Activated T-helper 2 cell treated with anti-CD3 and anti-CD28 coated beads, Interferon-gamma antibody, Interleukin-2, Interleukin-4, amounts not matched to agents 10 μg/mL and 5 μg/mL and 100 μg/mL, durations not matched to agents 14 hours and 24 hours and 36 hours (primary cell): Measurements from ENCODE around the gene MAP2. TPM values are rescaled to one million over a fixed set of nuclear protein-coding genes. Genes with fewer than 3 reads are reported as not detected.

Source experiments
- DNase-seq: peaks from one replicate; pipeline ENCODE4 v3.0.0; 2021; ENCODE audit warnings: low spot score
- H3K27ac Mint-ChIP-seq: one replicate; pipeline ENCODE4 v1.8.0; 2021; ENCODE audit warnings: mixed read lengths
- H3K27me3 Mint-ChIP-seq: one replicate; pipeline ENCODE4 v1.8.0; 2021; ENCODE audit warnings: low read depth, mixed read lengths
- H3K36me3 Mint-ChIP-seq: one replicate; pipeline ENCODE4 v1.8.0; 2021; ENCODE audit warnings: low read depth, mixed read lengths
- H3K4me1 Mint-ChIP-seq: one replicate; pipeline ENCODE4 v1.8.0; 2021; ENCODE audit warnings: low read depth, mixed read lengths
- H3K4me3 Mint-ChIP-seq: one replicate; pipeline ENCODE4 v1.8.0; 2021; ENCODE audit warnings: low read depth, mild to moderate bottlenecking, moderate library complexity, mixed read lengths
- H3K9me3 Mint-ChIP-seq: one replicate; pipeline ENCODE4 v1.8.0; 2021; ENCODE audit warnings: mixed read lengths
- intact Hi-C: fragments of 100-400 bp; cut with micrococcal nuclease; formaldehyde crosslinking; loops from one replicate; pipeline ENCODE4 v1.15.1; 2023
- total RNA-seq: library from RNA; stranded (reverse); gene quantifications from 2 replicates; pipeline ENCODE4 v1.2.3, GENCODE V29; 2022

The MAP2 gene
- total RNA-seq, 1 donor from 2014 or later: not detected

DNA sequence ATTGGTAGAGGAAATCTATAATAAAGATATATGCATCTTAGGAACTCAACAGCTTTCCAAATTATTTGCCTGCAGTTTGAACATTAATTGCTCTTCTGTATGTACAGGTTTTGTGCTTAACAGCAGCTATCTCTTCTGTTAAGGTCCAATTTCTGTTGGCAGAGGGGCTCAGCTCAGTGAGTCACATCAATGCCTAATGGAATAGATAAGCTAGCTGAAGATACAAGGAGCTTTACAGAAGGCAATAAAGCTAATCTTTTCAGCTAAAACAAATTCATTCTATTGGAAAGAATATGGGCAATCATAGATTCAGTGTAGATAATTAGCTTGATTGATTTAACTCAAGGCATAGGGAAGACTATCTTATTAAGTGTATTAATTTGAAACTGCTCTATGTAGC is 289.4 kb downstream of the MAP2 start:
- no peaks in the 10 kb centered on the region for H3K36me3 Mint-ChIP-seq
- intact Hi-C loops: no loop called here
- DNase-seq: no peak
- H3K27me3 Mint-ChIP-seq: no peaks in the 10 kb centered on the region
- H3K4me3 Mint-ChIP-seq: no peak overlapping the region
- no peaks in the 10 kb centered on the region for H3K9me3 Mint-ChIP-seq
- no peaks in the 10 kb centered on the region for H3K4me1 Mint-ChIP-seq
- no peak overlapping the region for H3K27ac Mint-ChIP-seq

DNA sequence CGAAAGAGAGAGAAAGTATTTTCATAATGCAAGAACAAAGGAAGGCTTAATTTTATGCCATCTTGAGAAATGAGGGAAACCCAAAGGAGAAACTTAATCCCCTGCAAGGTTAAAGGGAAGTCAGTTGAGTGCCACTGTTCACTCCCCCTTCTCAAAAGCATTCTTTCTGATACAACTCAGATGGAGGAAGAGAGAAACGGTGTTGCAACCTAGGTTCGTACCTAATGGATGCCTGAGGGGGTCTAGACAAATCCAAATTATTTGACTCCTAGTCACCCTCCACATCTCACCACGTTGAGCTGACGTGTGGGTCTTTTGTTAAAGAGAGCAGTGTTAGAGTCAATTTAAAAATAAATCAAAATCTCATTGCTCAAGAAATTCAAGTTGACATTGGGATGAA is 295.2 kb downstream of the MAP2 start:
- no peaks in the 10 kb centered on the region for H3K27me3 Mint-ChIP-seq
- no peak overlapping the region for H3K27ac Mint-ChIP-seq
- H3K9me3 Mint-ChIP-seq: no peaks in the 10 kb centered on the region
- no peaks in the 10 kb centered on the region for H3K4me1 Mint-ChIP-seq
- no peaks in the 10 kb centered on the region for H3K36me3 Mint-ChIP-seq
- H3K4me3 Mint-ChIP-seq: no peak overlapping the region
- intact Hi-C loops: no loop called here
- DNase-seq: no peak

DNA sequence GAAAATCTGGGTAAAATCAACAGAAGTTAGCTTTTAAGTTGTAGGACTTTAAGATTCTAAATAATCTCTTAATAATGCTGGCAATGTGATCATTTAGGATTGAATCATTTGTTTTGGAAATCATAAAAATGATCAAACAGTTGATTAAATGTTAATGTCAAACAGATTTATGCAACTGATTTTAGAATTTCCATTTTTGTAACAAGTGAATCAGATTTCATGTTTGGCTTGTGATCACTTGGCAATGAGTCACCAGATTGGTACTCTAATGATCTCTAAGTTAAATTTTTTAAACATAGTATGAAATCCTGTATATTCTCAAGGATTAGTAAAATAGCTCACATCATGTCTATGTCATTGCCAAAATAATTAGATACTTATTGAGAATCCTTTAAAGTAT is 297.6 kb downstream of the MAP2 start:
- Mint-ChIP-seq H3K36me3 (no peaks in the 10 kb centered on the region), H3K9me3 (no peaks in the 10 kb centered on the region), H3K4me3 (no peak overlapping the region), H3K27me3 (no peaks in the 10 kb centered on the region), H3K4me1 (no peaks in the 10 kb centered on the region), H3K27ac (no peak overlapping the region)
- intact Hi-C loops: no loop called here
- DNase-seq: no peak

DNA sequence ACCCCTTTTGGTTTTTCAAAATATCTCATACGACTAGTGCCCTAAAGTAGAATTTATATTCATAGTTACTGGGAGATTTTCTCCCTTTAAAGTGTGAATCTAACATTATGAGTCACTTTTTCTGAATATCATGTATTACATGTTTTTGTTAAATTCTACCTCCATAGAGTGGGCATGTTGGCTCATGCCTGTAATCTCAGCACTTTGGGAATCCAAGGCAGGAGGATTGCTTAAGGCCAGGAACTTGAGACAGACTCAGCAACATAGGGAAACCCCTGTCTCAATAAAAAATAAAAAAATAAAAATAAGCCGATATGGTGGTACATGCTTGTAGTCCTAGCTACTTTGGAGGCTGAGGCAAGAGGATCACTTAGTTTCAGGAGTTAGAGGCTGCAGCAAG is 302.5 kb downstream of the MAP2 start:
- Mint-ChIP-seq H3K4me3 (no peak overlapping the region), H3K9me3 (no peaks in the 10 kb centered on the region), H3K27ac (no peak overlapping the region), H3K4me1 (no peaks in the 10 kb centered on the region), H3K36me3 (no peaks in the 10 kb centered on the region), H3K27me3 (no peaks in the 10 kb centered on the region)
- DNase-seq: no peak
- intact Hi-C loops: no loop called here

DNA sequence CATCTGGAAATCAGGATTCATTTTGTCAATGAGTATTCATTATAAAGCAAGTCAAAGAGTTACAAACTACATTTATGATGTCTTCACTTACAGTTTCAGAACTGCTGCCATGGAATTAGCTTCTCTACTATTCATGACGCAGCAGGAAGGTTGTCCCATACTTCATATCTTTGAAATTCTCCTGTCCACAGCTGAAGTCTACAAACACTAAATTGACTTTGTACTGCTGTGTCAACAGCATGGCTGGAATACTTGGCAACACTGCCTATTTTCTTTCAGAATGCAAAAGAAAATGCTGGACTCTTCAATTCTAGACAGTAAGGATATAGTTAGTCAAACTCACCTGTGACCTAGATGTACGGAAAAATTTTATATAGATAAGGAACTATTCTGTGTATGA is 303.2 kb downstream of the MAP2 start:
- Mint-ChIP-seq H3K27ac (no peak overlapping the region), H3K4me1 (no peaks in the 10 kb centered on the region), H3K9me3 (no peaks in the 10 kb centered on the region), H3K36me3 (no peaks in the 10 kb centered on the region), H3K4me3 (no peak overlapping the region), H3K27me3 (no peaks in the 10 kb centered on the region)
- intact Hi-C loops: no loop called here
- no peak for DNase-seq

DNA sequence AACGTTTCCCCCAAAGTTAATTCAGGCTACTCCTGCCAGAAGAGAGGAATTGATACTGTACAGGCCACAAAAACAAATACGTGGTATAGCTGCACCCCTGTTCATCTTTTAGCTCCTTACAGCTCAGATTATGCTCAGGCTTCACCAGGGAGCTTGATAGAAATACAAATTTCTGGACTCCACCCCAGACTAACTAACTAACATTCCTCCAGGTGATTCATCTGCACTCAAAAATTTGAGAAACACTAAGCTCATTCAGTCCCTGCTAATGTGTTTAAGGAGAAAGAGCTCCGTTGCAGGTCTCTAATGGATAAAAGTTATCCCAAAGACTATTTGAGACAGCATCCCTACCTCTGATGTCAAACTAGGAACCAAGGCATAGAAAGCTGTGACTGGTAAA is 311.0 kb downstream of the MAP2 start:
- Mint-ChIP-seq H3K4me1 (no peaks in the 10 kb centered on the region), H3K4me3 (no peak overlapping the region), H3K9me3 (no peaks in the 10 kb centered on the region), H3K27ac (no peak overlapping the region), H3K36me3 (no peaks in the 10 kb centered on the region), H3K27me3 (no peaks in the 10 kb centered on the region)
- no peak for DNase-seq
- intact Hi-C loops: no loop called here

DNA sequence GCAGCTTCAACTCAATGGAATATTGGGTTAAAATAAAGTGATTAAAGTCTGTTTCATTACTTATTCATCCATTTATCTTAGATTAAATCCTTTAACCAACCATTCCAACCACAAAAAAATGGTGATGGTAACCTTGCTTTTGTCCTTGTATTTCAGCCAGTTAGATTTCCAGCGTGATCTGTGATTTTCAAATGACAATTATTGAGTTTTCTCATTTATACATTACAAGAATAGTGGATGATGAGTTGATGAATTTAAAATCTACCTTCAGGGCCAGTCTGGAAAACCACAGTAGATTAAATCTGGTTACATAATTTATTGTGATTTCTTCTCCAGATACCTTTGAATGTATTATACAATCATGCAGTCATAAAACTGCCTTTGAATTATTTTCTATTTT is 318.1 kb downstream of the MAP2 start:
- H3K4me1 Mint-ChIP-seq: no peaks in the 10 kb centered on the region
- DNase-seq: no peak
- intact Hi-C loops: no loop called here
- no peaks in the 10 kb centered on the region for H3K9me3 Mint-ChIP-seq
- no peak overlapping the region for H3K27ac Mint-ChIP-seq
- H3K27me3 Mint-ChIP-seq: no peaks in the 10 kb centered on the region
- H3K36me3 Mint-ChIP-seq: no peaks in the 10 kb centered on the region
- H3K4me3 Mint-ChIP-seq: no peak overlapping the region

DNA sequence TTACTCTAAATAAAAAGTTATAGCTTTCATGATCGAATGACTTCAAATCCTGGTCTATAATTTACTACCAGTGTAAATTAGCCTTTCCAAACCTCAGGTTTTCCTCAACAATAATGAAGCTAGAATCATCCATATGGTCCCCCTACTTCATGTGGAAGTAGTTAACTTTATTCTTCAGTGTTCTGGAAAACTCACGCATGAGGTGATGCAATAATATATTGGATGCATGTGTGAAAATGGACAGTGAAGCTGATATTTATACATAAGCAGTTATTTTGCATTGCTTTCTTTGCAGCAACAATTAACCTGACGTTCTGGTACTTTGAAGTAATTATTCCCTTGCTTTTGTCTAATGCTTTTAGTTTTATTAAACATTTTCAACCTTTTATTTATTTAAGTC is 329.2 kb downstream of the MAP2 start:
- Mint-ChIP-seq H3K27ac (no peak overlapping the region), H3K27me3 (no peaks in the 10 kb centered on the region), H3K9me3 (no peaks in the 10 kb centered on the region), H3K36me3 (no peaks in the 10 kb centered on the region), H3K4me1 (no peaks in the 10 kb centered on the region), H3K4me3 (no peak overlapping the region)
- DNase-seq: no peak
- intact Hi-C loops: no loop called here

DNA sequence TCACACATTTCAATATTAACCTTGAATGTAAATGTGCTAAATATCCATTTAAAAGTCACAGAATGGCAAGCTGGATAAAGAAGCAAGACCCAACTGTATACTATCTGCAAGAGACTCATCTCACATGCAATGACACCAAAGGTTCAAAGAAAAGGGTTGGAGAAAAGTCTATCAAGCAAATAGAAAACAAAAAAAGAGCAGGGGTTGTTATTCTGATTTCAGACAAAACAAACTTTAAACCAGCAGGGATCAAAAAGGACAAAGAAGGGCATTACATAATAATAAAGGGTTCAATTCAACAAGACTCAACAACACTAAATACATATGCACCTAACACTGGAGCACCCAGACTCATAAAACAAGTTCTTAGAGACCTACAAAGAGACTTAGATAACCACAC is 333.3 kb downstream of the MAP2 start:
- Mint-ChIP-seq H3K27me3 (no peaks in the 10 kb centered on the region), H3K4me3 (no peak overlapping the region), H3K9me3 (no peaks in the 10 kb centered on the region), H3K36me3 (no peaks in the 10 kb centered on the region), H3K4me1 (no peaks in the 10 kb centered on the region), H3K27ac (no peak overlapping the region)
- intact Hi-C loops: no loop called here
- DNase-seq: no peak

DNA sequence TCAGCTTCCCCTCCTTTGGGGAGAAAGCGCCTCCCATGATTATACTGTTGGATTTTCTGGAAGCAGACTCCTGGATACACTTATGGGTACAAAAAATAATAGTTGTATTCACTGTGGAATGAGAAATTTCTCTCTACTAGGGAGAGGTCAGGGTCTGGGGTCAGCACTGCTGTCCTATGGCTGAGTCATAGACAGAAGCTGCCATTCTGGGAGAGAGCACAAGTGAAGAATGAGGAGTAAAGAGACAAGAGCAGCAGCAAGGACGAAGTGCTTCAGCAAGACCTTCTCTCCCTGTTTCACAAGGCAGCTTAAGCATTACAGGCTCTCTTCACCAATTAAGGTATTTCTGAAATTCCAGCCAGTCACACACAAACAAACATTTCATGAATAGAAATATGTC is 337.7 kb downstream of the MAP2 start:
- Mint-ChIP-seq H3K27ac (no peak overlapping the region), H3K27me3 (no peaks in the 10 kb centered on the region), H3K36me3 (no peaks in the 10 kb centered on the region), H3K4me1 (no peaks in the 10 kb centered on the region), H3K9me3 (no peaks in the 10 kb centered on the region), H3K4me3 (no peak overlapping the region)
- intact Hi-C loops: no loop called here
- DNase-seq: no peak

DNA sequence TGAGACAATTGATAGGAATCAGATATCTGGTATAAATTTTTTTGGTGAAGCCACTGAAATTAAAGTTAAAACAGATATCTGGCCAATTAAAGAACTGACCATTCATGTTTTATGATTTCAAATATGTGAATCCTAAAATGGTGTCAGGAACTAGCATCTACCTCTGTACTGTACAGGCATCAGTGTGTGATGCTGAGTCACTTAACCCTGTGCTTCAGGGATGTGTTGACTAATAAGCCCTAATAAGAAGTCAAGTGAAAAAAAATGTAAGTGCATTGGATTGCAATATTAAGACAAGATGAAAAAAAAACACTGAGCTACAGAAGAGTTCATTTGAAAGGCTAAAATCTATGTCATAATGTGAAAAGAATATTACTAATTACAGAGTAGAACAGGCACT is 338.7 kb downstream of the MAP2 start:
- DNase-seq: no peak
- Mint-ChIP-seq H3K4me1 (no peaks in the 10 kb centered on the region), H3K9me3 (no peaks in the 10 kb centered on the region), H3K27ac (no peak overlapping the region), H3K27me3 (no peaks in the 10 kb centered on the region), H3K36me3 (no peaks in the 10 kb centered on the region), H3K4me3 (no peak overlapping the region)
- intact Hi-C loops: no loop called here

DNA sequence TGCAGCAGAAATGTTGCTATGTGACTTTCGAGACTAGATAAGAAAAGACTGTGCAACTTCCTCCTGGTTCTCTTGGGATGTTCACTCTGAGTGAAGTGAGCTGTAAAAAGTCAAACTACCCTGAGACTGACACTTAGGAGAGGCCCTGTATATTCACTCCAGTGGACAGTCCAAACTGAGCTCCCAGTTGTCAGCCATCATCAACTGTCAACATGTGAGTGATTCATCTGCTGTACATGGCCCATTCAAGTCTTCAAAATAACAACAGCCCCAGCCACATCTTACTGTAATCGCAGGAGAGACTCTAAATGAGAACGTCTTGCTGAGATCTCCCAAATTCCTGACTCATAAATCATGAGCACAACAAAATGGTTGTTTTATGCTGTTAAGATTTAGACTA is 339.3 kb downstream of the MAP2 start:
- Mint-ChIP-seq H3K27ac (no peak overlapping the region), H3K4me3 (no peak overlapping the region), H3K4me1 (no peaks in the 10 kb centered on the region), H3K27me3 (no peaks in the 10 kb centered on the region), H3K9me3 (no peaks in the 10 kb centered on the region), H3K36me3 (no peaks in the 10 kb centered on the region)
- no peak for DNase-seq
- intact Hi-C loops: no loop called here

DNA sequence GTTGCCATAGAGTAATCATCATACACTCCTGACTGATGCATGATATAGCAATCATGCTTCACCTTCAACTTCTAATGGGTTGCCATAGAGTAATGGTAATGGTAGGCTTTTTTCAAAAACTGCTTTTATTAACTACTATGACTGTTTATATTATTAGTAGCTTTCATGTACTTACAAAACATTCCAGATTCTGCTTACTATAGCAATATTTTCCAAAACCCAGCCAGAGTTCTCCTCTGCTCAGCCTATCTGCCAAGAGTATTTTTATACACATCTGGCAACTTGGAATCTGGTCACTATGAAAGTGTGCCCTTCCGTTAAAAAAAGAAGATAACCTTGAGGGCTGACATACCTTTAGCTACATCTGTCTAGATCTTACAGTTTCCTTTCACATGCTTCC is 342.8 kb downstream of the MAP2 start:
- no peaks in the 10 kb centered on the region for H3K4me1 Mint-ChIP-seq
- no peaks in the 10 kb centered on the region for H3K36me3 Mint-ChIP-seq
- no peak overlapping the region for H3K27ac Mint-ChIP-seq
- intact Hi-C loops: no loop called here
- H3K27me3 Mint-ChIP-seq: peaks cover 8% of the 10 kb centered on the region
- H3K9me3 Mint-ChIP-seq: no peaks in the 10 kb centered on the region
- no peak for DNase-seq
- H3K4me3 Mint-ChIP-seq: no peak overlapping the region

DNA sequence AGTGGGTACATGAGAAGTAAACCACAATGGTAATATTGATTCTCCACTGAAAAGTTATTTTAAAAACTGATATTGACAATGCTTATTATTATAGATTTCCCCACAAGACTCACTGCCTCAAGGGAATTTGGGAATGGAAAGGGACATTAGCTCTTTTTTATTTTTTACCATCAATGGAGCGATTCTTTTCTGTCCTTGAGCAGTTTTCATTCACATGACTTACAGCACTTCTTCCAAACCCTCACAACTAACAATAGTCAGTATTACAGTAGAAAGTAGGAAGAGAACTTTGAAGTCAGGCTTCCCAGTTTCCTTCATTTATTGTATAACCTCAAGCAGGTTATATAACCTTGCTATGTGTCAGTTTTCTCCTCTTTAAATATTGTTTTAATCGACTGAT is 343.5 kb downstream of the MAP2 start:
- DNase-seq: no peak
- intact Hi-C loops: no loop called here
- H3K4me1 Mint-ChIP-seq: no peaks in the 10 kb centered on the region
- H3K27me3 Mint-ChIP-seq: peaks cover 9% of the 10 kb centered on the region
- H3K36me3 Mint-ChIP-seq: no peaks in the 10 kb centered on the region
- no peaks in the 10 kb centered on the region for H3K9me3 Mint-ChIP-seq
- H3K4me3 Mint-ChIP-seq: no peak overlapping the region
- H3K27ac Mint-ChIP-seq: no peak overlapping the region
